ENCODE results near the gene SCAF8.
"Not testable (repeated sequence)": the region's sequence is repeated elsewhere in the genome, so short reads cannot be mapped to it uniquely, and the experiment has no call there.

Gene SCAF8, protein sequence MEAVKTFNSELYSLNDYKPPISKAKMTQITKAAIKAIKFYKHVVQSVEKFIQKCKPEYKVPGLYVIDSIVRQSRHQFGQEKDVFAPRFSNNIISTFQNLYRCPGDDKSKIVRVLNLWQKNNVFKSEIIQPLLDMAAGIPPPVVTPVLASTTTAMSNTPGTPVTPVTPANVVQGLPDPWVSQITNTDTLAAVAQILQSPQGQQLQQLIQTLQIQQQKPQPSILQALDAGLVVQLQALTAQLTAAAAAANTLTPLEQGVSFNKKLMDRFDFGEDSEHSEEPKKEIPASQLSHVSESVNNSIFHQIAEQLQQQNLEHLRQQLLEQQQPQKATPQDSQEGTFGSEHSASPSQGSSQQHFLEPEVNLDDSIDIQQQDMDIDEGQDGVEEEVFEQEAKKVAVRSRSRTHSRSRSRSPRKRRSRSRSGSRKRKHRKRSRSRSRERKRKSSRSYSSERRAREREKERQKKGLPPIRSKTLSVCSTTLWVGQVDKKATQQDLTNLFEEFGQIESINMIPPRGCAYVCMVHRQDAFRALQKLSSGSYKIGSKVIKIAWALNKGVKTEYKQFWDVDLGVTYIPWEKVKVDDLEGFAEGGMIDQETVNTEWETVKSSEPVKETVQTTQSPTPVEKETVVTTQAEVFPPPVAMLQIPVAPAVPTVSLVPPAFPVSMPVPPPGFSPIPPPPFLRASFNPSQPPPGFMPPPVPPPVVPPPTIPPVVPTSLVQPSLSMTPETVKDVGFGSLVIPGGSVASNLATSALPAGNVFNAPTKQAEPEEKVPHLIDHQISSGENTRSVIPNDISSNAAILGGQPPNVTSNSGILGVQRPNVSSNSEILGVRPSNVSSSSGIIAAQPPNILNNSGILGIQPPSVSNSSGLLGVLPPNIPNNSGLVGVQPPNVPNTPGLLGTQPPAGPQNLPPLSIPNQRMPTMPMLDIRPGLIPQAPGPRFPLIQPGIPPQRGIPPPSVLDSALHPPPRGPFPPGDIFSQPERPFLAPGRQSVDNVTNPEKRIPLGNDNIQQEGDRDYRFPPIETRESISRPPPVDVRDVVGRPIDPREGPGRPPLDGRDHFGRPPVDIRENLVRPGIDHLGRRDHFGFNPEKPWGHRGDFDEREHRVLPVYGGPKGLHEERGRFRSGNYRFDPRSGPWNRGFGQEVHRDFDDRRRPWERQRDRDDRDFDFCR (N-terminal part only)

DNA sequence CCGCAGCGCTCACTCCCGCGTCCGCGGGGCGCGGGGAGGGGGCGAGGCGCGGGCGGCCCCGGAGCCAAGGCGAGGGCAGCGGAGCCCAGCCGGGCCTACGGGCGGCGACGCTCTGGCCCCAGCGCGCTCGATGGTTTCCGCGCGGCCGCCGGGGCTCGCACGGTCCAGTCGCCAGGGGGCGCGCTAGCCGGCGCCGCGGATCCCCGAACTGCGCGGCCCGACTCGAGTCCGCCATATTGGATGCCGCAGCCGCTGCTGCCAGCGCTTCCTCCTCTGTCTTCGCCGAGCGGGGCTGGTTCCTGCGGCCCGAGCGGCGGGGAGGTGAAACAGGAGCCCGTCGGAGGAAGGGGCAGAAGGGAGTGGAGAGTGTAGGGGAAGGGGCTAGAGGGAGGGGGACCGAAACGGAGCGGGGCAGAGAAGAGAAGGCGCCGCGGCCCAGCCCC, at the start of gene SCAF8:
SCAF8 (plus strand) TSS at position 234 of the 443 bp plus-strand sequence. CDS start 485 bp downstream, outside the sequence.
- DNase-seq = peak; percentile 76

DNA sequence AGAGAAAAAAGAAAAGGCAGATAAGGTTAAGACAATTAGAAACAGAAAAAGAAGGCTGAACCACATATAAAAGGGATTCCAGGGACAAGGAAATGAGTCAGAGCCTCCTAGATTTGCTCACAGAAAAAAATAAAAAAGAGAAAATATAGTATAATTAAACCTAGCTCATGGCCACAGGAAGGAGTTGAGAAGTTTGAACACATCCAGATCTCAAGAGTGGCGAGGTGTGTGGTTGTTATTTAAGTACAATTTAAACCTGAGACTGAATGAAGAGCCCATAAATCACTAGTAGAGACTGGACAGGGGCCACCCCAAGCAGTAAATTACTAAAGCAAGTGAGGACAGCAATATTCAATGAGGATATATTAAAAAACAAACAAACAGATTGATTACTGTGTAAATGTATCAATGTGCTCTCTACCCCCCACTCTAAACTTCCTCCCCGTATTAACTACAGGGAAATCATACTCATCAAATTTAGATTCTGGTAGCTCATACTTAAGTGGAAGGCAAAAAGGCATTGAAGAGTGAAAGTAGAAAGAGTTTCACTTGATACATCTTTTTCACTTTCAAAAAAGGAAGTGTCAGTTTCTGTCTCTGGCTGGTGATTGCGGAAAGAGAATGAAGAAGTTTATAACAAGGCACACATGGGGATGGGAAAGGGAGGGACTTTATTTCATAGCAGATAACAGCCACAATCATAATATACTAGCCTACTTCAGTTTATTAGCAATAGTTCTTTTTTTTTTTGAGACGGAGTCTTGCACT, 49.3 kb upstream of the SCAF8 start:
- DNase-seq = peak; percentile 42

DNA sequence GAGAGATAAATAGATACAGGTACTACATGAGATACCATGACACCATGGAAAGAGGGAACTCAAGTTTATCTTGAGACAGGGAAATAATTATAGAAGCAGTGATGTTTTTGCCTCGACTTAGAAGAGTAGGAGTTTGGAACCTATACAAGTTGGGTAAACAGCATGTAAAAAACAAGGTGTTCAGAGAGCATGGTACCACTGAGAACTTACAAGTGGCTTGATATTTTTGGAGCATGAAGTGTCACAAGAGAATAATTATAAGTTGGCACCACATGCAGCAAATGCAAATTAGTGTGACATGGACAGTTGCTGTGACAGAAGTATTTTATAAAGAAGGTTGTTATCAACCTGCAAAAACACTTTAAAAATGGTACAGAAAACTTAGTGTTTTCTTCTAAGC, 47.1 kb upstream of the SCAF8 start:
- DNase-seq = no peak

DNA sequence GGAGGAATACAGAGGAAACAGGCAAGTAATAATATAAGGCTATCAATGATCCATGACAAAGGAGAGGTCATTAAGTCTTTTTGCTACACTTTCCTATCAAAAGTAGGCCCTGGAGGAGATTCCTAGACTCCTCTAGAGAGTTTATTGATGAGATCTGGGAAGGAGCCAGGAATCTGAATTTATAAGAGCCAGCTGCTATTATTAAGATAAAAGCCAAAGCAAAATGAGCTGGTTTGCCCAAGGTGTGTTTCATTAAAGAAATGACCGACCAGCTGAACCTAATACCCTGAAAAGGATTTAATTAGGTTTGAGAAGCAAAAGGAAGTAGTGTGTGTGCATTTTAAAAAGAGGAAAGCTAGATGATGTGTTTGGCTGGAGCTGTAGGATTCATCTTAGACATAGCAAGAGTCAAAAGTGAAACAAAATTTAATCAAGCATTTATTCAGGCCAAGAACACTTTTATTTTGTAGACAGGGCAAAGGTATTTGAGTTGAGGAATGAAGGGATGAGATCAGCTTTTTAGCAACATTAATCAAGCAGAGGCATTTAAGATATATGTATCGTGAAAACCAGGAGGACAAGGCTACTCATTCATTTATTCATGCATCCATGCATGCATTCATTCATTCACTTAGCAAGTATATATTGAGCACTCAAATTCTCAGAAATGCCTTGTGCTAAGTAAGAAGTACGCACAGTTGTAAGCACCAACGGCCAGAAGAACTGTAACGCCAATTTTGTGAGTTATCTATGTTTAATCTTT, 43.5 kb upstream of the SCAF8 start:
- DNase-seq = no peak

DNA sequence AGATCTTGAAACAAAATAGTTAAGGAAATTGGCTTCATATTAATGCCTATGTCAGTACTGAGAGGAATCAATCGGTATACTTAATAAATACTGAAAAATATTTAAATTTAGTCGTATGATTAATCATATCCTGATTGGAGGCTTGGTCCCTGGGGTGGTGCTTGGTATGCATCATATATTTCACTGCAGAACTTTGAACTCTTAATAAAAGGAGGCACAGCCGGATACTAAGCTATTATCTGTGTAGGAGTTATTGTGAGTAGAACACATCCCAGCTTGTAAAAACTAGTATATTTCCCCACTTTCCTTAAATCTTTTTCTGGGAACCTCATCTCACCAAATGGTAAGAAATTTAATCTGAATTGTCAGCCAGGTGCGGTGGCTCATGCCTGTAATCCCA, 42.4 kb upstream of the SCAF8 start:
- no peak for DNase-seq

DNA sequence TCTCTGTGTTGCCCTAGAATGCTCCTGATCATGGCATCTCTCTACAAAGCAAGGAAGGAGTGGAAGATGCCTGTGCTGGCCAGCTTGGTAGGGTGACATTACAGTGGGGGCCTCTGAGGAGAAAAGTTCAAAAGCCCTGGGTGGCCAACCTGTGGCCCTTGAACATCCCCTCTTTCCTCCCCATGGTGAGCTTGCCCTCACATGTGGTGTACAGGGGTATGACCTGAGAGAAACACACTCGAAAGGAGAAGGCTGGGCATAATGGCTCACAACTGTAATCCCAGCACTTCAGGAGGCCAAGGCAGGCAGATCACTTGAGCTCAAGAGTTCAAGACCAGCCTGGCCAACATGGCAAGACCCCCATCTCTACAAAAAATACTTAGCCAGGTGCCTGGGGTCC, 36.6 kb upstream of the SCAF8 start:
- no peak for DNase-seq

DNA sequence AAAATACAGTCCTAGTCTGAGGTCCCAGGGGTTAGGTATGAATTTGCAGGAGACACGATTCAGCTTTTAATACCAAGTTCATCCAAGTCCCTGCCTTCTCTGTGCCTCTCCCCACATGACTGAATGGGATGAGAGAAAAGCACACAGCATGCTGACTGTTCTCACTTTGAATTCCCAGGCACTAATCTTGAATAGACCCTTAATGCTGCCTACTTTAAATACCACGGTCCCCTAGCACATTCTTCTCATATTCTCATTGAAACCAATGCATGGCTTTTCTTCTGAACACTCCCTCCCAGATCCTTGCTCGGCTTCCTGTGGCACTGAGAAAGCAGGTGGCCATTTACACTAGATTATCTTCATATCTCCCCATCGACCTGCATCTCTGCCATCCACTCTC, 30.1 kb upstream of the SCAF8 start:
- no peak for DNase-seq

DNA sequence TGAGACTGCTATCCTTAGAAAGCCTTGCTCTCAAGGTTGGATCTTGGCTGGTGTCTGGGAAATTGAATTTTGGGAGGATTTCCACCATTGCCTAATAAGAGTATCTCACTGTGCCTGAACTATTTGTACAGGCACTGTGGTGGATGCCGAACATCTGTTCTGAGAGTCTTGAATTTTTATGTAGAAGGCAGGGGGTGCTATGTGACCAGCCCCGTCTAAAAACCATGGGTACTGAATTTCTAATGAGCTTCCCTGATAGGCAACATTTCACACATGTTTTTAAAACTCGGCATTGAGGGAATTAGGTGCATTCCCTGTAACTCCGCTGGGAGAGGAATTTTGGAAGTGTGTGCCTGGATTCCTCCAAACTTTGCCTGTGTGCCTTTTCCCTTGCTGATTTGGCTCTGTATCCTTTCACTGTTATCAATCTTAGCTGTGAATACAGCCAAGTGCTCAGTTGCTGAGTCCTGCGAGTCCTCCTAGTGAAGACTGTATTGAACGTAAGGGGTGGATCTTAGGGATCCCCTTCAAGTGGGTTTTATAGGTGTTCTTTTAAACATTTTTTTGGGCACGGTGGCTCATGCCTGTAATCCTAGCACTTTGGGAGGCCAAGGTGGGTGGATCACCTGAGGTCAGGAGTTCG, 27.6 kb upstream of the SCAF8 start:
- DNase-seq = peak; percentile 28

DNA sequence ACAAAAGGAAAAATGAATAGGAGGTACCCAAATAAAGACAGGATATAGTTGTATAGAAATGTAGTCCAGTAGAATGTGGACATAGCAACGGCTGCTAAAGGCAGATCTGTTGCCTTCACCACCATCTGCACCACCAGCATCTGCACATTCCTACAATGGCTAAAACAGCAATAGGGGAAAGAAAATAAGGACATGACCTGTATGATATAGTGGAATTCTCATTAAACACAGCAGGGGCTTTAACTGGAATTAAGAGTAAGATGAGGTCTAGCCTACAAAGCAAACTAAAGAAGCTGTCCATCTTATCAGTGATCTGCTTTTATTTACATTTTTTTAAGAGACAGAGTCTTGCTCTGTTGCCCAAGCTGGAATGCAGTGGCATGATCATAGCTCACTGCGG, 26.8 kb upstream of the SCAF8 start:
- DNase-seq = no peak

DNA sequence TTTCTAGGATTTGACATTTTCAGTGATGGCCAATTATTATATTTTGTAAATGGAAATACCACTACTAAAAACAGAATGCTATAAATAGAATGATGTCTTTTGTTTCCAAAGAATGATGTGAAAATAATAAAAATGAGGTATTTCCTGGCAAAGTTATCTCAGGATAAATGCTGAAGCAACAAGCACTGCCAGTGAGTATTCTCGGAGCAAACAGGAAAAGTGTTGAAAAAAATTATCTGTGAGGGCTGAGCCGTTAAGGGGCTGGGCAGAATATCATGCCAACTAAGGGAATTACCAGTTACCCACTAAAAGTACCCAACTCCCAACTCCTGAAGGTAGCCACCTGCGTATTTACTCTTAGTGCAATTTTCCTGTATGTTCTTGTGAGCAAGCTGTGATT, 23.6 kb upstream of the SCAF8 start:
- no peak for DNase-seq

DNA sequence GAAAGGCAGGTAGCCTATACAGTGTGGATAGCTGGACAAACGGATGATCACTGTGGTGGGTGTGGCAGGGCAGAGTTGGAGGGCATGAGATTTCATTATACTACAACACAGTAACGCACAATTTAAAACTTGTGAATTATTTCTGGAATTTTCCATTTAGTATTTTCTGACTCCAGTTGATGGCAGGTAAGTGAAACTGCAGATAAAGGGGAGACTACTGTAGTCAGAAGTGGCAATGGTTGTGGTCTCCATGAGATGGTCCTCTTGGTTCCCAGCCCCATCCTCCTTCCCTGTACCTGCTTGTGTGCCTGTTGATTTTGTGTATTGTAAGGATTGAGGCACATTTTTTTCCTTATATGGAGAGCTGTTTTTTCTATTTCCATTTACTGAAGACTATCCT, 22.5 kb upstream of the SCAF8 start:
- no peak for DNase-seq

DNA sequence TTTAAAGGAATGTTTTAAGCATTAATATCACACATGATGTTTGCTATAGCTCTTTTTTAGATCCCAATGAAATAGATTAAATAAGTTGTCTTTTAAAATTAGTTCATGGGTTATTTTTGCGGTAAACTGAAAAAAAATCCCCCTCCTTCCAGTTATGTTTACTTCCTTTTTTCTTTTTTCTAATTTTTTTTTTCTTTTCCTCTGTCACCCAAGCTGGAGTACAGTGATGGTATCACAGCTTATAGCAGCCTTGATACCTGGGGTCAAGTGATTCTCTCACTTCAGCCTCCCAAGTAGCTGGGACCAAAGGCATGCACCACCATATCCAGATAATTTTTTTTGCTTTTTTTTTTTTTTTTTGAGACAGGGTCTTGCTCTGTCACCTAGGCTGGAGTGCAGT, 17.8 kb upstream of the SCAF8 start:
- no peak for DNase-seq

DNA sequence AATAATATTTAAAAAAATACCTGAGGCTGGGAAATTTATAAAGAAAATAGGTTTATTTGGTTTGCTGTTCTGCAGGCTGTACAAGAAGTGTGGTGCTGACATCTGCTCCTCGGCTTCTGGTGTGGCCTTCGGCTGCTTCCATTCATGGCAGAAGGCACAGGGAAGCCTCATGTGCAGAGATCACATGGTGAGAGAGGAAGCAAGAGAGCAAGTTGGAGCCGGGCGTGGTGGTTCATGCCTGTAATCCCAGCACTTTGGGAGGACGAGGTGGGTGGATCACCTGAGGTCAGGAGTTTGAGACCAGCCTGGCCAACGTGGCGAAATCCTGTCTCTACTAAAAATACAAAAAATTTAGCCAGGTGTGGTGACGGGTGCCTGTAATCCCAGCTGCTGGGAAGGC, 16.9 kb upstream of the SCAF8 start:
- DNase-seq = not testable (repeated sequence)

DNA sequence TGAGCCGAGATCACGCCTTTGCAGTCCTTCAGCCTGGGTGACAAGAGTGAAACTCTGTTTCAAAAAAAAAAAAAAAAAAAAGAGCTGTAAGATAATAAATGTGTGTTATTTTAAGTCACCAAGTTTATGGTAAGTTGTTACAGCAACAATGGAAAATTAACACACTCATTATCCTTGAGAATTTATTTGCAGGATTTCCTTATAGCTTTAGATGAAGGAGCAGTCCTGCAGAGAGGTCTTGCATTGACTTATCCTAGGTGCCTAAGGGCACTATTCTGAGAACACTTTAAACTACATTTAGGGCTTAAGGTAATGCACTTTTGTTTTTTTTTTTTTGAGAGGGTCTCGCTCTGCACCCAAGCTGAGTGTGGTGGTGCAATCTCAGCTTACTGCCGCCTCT, 13.8 kb upstream of the SCAF8 start:
- DNase-seq = no peak

DNA sequence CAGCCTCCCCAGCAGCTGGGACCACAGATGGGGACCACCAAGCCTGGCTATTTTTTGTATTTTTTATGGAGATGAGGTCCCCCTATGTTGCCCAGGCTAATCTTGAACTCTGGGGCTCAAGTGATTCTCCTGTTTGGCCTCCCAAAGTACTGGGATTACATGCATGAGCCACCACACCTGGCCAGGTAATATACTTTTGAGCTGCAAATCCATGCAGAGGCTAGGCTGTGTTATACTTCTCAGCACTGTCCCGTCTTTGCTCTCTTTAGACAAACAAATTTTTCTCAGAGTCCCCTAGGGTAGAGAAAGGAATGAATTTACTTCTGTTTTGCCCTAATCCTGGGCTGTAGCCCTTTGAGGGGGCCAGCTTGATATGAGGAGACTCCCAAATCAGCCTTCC, 13.4 kb upstream of the SCAF8 start:
- DNase-seq = no peak

DNA sequence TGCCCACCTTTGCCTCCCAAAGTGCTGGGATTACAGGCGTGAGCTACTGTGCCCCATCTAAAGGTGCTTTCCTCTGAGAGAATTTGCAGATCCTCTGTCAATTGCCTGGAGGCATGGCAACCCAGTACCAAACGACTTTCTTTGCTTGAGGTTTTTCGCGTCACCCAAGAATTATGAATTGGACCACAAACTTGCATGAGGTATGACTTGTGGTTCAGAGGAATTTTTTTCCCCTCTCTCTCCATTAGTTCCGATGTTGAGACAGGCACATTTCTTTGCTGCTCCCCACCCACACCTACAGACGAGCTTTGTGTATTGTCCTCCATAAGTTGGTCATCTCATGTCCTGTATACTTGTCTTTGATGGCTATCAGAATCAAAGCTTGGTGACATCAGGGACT, 11.8 kb upstream of the SCAF8 start:
- peak; percentile 37 for DNase-seq

DNA sequence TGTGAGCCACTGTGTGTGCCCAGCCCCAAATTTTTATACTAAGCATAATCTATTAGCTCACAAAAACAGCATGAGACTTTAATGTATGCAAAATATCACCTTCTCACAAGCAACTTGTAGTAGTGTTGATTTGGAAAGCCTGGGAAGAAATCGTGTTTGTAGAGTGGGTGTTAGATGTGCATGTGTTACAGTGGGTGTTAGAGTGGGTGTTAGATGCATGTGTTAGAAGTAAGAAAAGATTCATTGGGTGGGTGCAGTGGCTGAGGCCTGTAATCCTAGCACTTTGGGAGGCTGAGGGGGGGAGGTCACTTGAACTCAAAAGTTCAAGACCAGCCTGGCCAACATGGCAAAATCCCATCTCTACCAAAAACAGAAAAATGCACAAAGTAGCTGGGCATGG, 6.3 kb upstream of the SCAF8 start:
- DNase-seq = no peak

DNA sequence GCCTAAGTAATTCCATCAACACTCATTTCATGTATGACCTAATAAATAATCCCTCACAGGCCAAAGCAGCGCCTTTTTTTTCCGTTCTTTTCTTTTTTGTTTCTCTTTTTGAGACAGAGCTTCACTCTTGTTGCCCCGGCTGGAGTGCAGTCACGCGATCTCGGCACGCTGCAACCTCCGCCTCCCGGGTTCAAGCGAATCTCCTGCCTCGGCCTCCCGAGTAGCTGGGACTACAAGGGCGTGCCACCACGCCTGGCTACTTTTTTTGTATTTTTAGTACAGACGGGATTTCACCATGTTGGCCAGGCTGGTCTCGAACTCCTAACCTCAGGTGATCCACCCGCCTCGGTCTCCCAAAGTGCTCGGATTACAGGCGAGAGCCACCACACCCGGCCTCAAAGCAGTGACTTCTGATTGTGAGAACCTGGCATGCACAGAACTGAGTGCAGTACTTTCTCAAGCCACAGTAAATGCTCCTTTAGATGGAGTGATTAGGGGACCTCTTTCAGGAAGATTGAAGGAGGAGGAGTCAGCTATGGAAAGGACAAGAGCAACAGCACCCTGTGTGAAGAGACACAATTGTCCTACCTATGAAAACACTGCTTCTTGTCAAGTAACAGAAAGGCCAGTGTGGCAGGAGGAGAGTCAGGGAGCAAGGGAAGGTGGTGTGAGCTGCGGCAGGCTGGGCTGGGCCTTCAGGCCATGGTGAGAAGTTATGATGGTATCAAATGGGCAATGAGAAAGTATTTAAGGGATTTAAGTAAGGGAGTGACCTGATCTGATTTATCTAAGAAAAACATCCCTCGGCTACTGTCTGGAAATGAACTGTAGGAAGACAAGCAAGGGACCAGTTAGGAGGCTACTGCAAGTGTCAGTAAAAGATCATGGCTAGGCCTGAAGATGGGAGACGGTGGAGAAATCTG, 1.7 kb upstream of the SCAF8 start:
- DNase-seq = no peak

DNA sequence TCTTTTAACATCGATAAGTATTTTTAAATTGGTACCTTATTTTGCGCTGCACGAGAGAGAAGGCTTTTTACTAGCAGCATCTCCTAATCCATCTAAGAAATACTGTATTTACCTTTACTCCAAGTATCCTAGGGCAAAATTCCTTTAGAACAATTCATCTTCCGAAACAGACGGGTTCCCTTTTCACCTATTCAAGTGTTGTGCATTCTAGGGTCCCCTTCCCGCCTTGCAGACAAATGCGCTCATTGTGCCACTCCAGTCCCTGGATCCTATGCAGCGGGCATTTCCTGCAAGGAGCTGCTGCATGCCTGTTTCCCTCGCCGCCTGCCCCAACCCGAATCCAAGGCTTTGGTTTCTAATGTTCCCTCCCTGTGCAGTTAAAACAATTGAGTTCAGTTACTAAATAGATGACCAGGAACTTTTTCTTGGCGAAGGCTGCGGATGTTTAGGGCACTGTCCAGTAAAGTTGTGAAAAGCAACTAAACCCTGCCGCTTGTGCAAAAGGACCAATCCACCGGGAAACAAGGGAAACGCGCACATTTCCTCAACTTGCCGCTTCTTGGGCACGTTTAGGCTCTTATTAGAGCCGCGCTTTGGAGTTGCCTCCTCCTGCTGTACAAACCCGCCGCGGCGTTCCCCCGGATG, 556 bp upstream of the SCAF8 start:
- no peak for DNase-seq

Data from HCEC 1CT (cell line).